ENCODE data around the gene NUTM2D.
"Not testable (repeated sequence)": the region's sequence is repeated elsewhere in the genome, so short reads cannot be mapped to it uniquely, and the experiment has no call there.

- not testable (repeated sequence) for TF ChIP-seq REST (IDR thresholded peaks at IDR 0.05; ENCODE audit: borderline replicate concordance); POLR2AphosphoS5 (IDR thresholded peaks at IDR 0.05); CTCF (IDR thresholded peaks at IDR 0.05; ENCODE audit: poor library complexity, severe bottlenecking); EZH2 (IDR thresholded peaks at IDR 0.05; ENCODE audit: borderline replicate concordance, insufficient read depth, low read length, poor library complexity, severe bottlenecking)
Observed at GRCh38 chr10:87309657-87310056, 47.9 kb upstream of the NUTM2D start.
